Left hindlimb (tissue), 1 donor: ENCODE data around the gene GHRL.

Experiments used
- DNase-seq: peaks from one replicate; pipeline ENCODE4 v3.0.0-alpha.2; 2018

The GHRL gene

DNA sequence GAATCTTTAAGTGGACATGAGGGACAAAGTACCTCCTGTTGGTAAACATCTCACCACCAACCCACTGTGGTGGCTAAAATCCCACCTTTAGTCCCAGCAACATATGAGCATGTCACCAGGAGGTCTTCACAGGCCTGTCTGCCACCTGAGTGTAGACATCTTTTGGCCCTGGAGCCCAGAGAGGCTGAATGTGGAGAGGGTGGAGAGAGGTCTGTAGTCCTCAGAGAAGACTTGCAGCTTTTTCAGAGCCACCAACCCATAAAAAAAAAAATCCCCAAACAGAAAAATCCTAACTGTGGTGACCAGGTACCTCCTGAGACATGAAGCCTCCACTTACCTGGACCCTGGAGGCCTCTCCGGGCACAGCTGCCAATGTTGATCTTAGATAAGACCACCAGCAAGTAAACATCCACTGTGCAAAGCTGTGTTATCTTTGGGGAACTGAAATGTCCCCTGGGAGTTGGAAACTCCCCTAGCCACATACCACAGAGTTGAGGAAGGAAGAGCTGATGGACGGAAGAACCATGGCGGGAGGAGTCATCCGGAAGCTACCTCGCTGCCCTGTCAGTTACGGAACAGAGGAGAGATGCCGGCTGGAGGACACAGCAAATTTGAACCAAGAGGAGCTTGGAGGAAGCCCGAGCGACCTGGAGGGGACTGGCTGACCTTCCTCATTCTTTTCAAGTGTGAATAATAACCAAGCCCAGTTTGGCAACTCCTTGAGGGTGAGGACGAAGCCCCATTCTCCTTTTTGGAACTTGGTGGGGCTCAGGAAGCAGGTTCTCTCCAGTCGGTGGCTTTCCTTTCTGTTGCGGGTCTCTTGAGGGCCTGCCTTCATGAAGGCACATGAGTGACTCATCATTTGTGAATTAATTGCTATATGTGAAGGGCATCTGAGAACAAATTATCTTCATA is at the start of gene GHRL:
Gene GHRL (minus strand): TSS at position 443 of the 915 bp plus-strand sequence. CDS start 2,767 bp downstream, outside the sequence.
- DNase-seq = no peak

DNA sequence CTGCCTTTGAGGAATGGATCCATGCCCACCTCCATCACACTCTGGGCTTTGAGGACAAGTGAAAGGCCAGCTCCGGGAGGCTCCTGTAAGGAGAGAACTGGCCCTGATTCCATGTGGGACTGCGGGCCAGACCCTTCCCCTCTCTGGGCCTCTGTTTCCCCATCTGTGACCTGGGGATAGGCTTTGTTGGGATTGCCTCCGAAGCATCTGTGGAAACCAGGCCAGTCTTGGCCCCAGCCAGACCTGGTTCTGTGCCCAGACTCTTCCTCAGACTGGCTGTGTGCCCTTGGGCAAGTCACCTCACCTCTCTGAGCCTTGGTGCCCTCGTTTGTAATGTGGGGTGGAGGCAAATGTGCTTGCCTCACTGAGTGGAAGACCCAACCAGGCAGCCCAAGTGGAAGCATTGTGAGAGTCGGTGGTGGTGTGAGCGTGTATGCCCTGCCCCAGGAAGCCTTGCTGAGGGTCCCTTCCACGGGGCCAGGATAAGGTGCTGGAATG is 49.2 kb upstream of the GHRL start:
- no peak for DNase-seq

- no peak for DNase-seq
Observed at GRCh38 chr3:10340476-10340875, 47.7 kb upstream of the GHRL start.

GRCh38 chr3:10340046-10340445 is 47.3 kb upstream of the GHRL start:
- no peak for DNase-seq

DNA sequence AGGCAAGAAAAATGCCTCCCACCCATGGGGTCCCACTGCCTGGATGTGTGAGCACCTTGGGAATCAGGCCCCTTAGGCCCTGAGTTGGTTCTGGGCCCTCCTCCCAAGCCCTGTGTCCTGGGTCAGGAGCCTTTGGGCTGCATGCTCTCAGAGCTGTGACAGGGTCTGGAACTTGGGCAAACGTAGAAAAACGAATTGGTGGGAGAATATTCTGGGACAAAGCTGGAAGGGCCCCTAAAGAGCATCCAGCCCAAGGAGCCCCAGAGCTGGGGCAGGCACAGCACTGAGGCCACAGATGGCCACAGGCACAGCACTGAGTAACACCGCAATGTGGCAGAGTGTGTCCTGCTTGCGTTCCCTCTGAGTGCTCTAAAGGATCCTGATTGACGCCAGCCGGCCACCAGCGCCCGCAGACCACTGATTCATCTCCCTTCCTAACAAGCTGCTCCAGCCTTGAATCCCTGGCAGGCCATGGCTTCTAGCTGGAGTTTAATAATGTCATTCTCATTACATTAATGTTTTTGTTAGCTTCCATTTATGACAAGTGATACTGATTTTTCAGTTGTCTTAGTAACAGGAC is 46.7 kb upstream of the GHRL start:
- no peak for DNase-seq

- no peak for DNase-seq
Observed at GRCh38 chr3:10338591-10339353, 46.0 kb upstream of the GHRL start.

GRCh38 chr3:10338164-10338470 is 45.4 kb upstream of the GHRL start:
- no peak for DNase-seq

GRCh38 chr3:10337323-10338163 is 44.8 kb upstream of the GHRL start:
- no peak for DNase-seq

DNA sequence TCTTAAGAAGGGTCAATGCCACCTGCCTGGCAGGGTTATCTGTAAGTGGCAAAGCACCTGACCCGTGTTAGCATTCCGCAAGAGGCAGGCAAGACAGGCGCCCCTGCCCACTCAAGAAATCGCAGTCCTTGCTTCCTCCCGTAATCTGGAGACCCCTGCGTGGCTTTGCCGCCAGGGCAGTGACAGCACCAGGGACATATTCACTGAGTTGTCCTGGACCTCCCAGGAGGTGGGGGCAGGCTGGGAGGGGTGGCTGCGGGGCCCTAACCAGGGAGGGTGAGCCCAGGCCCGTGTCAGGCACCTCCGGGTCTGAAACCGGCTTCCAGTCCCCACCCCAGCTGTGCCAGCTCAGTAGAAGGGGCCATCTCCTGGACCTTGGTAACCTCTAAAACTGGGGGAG is 44.0 kb upstream of the GHRL start:
- DNase-seq = no peak

DNA sequence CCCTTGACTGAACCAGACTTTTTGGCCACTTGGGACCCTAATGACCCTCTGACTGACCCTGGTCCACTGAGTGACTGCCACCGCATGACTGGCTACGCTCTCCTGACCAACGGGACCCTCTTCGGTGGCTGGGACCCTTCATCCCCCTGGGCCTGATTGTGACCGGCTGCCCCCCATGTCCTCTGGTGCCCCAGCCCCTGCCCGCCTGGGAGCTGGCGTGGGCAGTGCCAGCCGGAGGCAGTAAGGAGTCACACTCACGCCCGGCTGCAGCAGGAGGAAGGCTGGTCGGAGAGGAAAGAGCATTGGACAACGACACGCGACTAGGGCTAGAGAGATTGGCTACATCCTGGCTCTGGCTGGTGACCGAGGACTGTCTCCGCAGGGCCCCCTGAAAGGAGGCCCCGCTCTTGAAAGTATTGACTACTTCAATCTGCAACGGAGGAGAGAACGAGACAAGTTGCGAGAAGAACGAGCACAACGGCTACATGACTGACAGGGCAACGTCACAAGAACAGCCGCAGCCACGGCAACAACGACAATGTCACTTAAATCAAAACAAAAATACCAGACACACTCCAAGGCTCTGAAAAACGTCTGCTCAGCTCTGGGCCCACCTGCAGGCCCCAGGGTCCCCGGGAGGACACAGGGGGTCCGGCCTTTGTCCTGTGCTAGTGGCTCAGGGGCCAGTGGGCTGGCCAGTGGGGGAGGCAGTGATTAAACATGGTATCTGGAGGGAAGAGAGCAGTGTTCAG is 43.3 kb upstream of the GHRL start:
- no peak for DNase-seq

DNA sequence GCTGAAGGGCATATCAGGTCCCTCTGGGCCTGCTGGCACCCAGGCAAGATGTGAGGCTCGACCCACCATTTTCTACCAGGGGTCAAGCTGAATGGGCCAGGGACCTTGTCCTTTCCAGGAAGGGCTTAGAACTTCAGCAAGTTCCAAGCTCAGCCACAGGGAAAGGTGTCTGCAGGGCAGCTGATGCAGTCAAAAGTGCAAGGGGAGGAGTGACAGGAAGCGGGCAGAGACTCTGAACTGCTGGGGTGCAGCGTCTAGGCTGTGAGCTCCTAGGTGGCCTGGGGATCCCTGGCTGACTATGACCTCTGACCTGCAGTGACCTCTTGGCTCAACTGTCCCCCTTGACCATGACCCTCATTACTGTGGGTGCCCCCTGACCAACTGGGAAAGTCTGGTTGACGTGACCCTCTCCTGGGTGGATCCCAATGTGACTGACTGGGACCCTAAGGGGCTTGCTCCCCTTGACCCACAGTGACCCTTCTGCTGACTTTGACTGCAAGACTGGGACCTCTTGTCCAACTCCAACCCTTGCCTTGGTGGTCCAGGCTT is 42.5 kb upstream of the GHRL start:
- DNase-seq = no peak

DNA sequence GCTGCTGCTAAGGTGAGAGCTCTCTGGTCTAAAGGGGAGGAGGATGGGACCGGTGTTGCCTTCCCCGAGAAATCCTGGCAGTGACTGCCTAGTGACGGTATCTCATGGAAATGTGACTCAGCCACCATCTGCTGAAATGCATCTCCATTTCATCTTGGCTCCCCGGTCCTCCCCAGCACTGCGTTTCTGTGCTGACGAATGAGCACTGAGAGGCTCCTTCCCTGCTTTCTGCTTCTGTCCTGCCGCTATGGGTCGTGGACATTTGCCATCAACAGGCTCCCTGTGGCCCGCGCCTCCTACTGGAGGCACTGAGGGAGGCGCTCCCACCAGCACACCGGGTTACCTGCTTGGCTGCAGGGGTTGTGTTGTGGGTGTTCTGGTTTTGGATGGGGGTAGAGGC is 41.7 kb upstream of the GHRL start:
- DNase-seq = no peak

DNA sequence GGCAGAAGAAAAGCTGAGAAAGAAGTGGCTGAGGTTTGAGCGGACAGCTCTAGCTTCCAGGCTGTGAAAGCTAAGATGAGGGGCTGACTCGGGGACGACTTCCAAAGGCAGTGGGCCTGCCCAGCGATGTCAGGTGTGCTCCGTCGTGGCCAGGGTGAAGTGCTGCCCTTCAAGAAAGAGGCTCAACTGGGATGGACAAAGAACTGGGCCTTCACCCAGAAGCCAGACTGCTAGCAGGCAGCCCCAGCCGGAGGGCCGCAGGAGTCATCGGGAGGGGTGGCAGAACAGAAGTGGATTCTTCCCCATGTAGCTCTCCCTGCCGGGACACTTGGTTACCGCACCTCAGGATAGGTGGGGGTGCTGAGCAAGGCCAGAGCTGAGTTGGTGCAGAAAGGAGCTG is 41.3 kb upstream of the GHRL start:
- DNase-seq = no peak

GRCh38 chr3:10333349-10333650 is 40.6 kb upstream of the GHRL start:
- DNase-seq = no peak

- no peak for DNase-seq
Observed at GRCh38 chr3:10332481-10333348, 40.0 kb upstream of the GHRL start.

DNA sequence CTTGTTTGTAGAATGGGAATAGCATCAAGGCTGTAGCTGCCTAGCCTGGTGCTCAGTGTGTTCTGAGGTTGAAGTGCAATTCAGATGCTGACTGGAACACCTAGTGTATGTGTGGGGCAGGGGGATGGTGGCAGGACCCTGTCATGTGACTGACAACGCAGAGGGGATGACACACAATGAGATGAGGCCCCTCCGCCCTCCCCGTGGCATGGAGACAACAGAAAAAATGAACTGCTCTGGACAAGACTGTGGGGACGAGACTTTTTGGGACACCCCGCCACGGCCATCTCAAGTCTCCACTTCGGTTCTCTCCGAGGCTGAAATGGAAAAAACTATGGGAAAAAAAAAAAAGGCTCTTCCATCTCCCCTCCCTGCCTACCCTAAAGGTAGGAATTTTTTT is 38.6 kb upstream of the GHRL start:
- no peak for DNase-seq

- no peak for DNase-seq
Observed at GRCh38 chr3:10330319-10330718, 37.6 kb upstream of the GHRL start.

DNA sequence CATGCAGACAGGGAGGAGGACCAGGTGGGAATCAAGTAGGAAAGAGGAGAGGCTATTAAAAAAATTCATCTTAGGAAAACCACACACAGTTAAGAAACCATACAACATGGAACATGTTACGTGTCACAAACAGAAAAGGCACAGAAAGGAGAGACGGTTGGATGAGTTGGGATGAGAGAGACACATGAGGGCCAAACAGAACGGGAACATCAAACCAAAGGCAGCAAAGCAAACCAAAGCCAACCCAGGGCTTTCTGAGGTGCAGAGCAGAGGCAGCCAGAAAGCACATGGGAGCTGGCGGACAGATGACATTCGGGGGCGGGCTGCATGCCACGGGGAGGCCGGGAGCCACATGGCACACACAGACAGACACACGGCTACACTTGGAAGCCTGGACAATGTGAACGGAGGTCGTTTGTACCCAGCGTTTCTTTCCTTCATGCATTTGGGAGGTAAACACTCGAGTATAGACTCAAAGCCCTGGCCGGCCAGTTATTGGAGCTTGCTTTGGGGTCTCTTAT is 36.8 kb upstream of the GHRL start:
- no peak for DNase-seq

DNA sequence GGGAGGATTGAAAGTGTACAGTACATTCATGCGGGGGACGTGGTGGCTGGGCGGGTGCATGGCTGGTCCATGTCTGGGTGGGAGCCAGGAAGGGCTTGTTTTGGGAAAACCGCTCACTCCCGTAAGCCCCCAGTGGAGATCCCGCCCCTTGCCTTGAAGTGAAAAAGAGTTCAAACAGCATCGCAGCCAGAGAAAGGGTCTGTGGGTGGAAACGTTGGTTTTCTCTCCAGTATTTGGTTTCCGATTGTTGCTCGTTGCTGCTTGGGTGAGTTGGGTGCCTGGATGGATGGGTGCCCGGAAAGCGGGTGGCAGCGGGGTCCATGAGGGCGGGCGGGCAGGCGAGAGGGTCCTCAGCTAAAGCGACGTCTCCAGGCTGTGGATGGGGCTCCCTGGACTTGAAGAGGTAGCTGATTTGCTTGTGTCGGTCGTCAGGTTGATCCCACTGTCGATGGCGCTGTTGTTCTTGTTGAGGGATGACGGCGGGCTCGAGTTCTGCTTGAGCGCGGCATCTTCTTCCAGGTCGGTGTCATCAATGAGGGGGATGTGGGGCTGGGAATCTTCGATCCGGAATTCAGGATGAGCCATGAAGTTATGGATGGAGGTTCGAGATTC is 35.8 kb upstream of the GHRL start:
- DNase-seq = no peak

DNA sequence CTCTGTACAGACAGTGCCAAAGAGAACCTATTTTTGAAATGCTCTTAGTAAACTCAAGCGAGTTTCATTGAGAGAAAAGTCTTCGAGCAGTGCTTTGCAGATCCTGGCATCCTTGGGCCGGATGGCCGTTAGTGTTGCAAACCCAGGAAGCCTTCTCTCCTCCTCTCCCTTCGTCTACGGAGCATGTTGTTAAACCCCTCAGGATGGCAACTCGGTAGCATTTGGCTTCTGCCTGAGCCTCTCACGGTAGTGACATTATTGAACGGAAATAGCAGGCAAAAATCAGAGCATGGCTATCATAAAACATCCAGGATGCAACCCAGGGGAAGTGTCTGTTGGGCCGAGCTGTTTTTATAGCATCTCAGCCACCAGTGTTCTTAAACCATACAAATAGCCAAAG is 34.8 kb upstream of the GHRL start:
- DNase-seq = no peak
